ENCODE data around the gene KRT38.

GRCh38 chr17:41433586-41433985 lies 7.2 kb downstream of the KRT38 start:
- TF ChIP-seq POLR2AphosphoS5 (IDR thresholded peaks at IDR 0.05) (no peak), CTCF (IDR thresholded peaks at IDR 0.05) (no peak)
